ENCODE data around the gene TRIO.

The TRIO gene

GRCh38 chr5:14410394-14411201 is 267.5 kb downstream of the TRIO start:
- no peak for DNase-seq (ENCODE audit: low read depth in 2 of 2)

GRCh38 chr5:14411216-14411615 is 268.1 kb downstream of the TRIO start:
- no peak for DNase-seq (ENCODE audit: low read depth in 2 of 2)

- DNase-seq (ENCODE audit: low read depth in 2 of 2): peak; percentile 10 to 15
Measured at GRCh38 chr5:14413331-14413750, 270.2 kb downstream of the TRIO start.

GRCh38 chr5:14414007-14414406 is 270.9 kb downstream of the TRIO start:
- no peak for DNase-seq (ENCODE audit: low read depth in 2 of 2)

- DNase-seq (ENCODE audit: low read depth in 2 of 2): no peak
Measured at GRCh38 chr5:14414656-14415023, 271.5 kb downstream of the TRIO start.

- DNase-seq (ENCODE audit: low read depth in 2 of 2): no peak
Measured at GRCh38 chr5:14415024-14415697, 272.0 kb downstream of the TRIO start.

- no peak for DNase-seq (ENCODE audit: low read depth in 2 of 2)
Measured at GRCh38 chr5:14415698-14416074, 272.5 kb downstream of the TRIO start.

GRCh38 chr5:14416621-14417275 is 273.6 kb downstream of the TRIO start:
- DNase-seq (ENCODE audit: low read depth in 2 of 2): no peak

- DNase-seq (ENCODE audit: low read depth in 2 of 2): no peak
Measured at GRCh38 chr5:14417276-14417730, 274.2 kb downstream of the TRIO start.

GRCh38 chr5:14417792-14418765 is 274.9 kb downstream of the TRIO start:
- no peak for DNase-seq (ENCODE audit: low read depth in 2 of 2)

- no peak for DNase-seq (ENCODE audit: low read depth in 2 of 2)
Measured at GRCh38 chr5:14419686-14420085, 276.5 kb downstream of the TRIO start.

- no peak for DNase-seq (ENCODE audit: low read depth in 2 of 2)
Measured at GRCh38 chr5:14420101-14420811, 277.1 kb downstream of the TRIO start.

GRCh38 chr5:14421851-14422250 is 278.7 kb downstream of the TRIO start:
- no peak for DNase-seq (ENCODE audit: low read depth in 2 of 2)

- DNase-seq (ENCODE audit: low read depth in 2 of 2): no peak
Measured at GRCh38 chr5:14424011-14424685, 281.0 kb downstream of the TRIO start.

GRCh38 chr5:14425559-14425958 is 282.4 kb downstream of the TRIO start:
- no peak for DNase-seq (ENCODE audit: low read depth in 2 of 2)

- no peak for DNase-seq (ENCODE audit: low read depth in 2 of 2)
Measured at GRCh38 chr5:14426521-14426920, 283.4 kb downstream of the TRIO start.

- DNase-seq (ENCODE audit: low read depth in 2 of 2): no peak
Measured at GRCh38 chr5:14428302-14429081, 285.4 kb downstream of the TRIO start.

GRCh38 chr5:14429101-14430050 is 286.2 kb downstream of the TRIO start:
- no peak for DNase-seq (ENCODE audit: low read depth in 2 of 2)
